ENCODE measurements around the gene KDM5B.

DNA sequence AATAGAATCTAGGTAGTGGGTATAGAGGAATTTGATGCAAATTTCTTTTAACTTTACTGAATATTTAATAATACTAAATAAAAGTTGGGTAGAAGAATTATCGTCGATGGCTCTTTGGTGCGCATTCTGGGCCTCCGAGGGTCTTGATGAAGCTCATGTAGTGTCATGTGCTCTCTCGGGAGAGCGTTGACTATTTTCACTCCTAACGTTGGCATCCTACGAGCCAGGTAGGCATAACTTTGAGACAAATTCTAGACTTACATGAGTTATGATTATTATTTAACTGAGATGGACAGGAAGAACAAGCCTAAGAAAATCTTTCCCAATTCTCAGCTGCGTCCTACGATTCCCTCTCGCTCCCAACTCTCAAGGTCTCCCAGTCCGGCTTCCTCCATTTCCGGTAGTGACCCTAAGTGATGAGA, 2.0 kb upstream of the KDM5B start:
- TF ChIP-seq, protein P1, sequence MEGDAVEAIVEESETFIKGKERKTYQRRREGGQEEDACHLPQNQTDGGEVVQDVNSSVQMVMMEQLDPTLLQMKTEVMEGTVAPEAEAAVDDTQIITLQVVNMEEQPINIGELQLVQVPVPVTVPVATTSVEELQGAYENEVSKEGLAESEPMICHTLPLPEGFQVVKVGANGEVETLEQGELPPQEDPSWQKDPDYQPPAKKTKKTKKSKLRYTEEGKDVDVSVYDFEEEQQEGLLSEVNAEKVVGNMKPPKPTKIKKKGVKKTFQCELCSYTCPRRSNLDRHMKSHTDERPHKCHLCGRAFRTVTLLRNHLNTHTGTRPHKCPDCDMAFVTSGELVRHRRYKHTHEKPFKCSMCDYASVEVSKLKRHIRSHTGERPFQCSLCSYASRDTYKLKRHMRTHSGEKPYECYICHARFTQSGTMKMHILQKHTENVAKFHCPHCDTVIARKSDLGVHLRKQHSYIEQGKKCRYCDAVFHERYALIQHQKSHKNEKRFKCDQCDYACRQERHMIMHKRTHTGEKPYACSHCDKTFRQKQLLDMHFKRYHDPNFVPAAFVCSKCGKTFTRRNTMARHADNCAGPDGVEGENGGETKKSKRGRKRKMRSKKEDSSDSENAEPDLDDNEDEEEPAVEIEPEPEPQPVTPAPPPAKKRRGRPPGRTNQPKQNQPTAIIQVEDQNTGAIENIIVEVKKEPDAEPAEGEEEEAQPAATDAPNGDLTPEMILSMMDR (IDR thresholded peaks at IDR 0.05) = no peak
- no peak for TF ChIP-seq POLR2A (IDR thresholded peaks at IDR 0.05)
- TF ChIP-seq EP300 (IDR thresholded peaks at IDR 0.05; ENCODE audit: low read depth) = no peak
- TF ChIP-seq POLR2AphosphoS5 (IDR thresholded peaks at IDR 0.05) = no peak

Measured in transverse colon (tissue), 4 donors.